ENCODE data around the gene ADI1. TPM values are rescaled to one million over a fixed set of nuclear protein-coding genes. Genes with fewer than 3 reads are reported as not detected.

The ADI1 gene
- polyA plus RNA-seq, 1 of the 3 experiments (the other 2 are of a cell fraction) = 67.2 TPM

DNA sequence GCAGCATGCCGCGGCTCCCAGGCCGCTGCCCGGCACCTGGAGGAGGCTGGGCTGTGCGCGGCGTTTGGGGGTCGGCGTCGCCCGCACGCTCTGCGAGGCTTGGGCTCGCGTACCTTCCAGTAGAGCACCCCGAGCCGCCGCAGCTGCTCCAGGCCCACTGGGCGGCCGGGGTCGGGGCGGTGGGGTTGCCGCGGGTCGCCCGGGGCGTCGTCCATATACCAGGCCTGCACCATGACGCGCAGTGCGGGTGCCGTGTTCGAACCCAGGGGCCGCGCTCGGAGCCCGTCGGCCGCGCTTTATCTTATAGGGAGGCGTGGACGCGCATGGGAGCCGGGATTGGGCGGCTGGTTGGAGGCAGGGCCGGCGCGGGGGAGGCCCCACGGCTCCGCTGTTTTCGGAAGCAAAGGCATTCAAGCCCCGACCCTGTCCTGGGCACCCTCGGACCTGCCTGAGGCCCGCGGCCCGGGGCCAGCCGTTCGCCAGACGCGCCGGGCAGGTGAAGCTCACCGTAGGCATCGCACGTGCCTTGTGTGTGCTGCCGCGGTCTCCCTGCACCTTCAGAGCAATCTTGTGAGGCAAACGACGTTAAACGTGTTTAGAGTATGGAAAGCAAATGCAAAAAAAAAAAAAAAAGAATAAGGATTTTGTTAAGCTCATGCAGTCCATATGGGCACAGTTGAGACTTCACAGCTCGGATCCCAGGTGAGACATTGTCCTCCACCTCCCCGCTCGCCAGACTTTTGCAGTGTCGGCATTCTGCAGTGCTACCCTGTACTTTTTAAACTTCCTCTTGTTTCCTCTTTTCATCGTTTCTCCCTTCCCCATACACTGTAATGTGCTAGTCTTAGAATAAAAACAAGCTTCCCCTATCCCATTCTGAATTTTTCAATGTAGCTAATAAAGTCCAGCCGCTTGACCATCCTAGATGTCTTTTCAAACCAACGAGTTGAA is at the start of gene ADI1 (continued):
- TF ChIP-seq REST (IDR thresholded peaks at IDR 0.05; ENCODE audit: low read depth, low read length) = 0 out of 2 replicates have a peak, but pooled peaks have one; percentile 52
- TF ChIP-seq TAF1 (IDR thresholded peaks at IDR 0.05; ENCODE audit: borderline replicate concordance, low read depth, low read length) = peak; percentile 73
- no peak for TF ChIP-seq EZH2phosphoT487 (IDR thresholded peaks at IDR 0.05; ENCODE audit: borderline replicate concordance, low read depth)
- no peak for TF ChIP-seq FOSL2 (IDR thresholded peaks at IDR 0.05; ENCODE audit: borderline replicate concordance, low read depth)
- no peak for TF ChIP-seq FOXJ3 (CRISPR knock-in tag; IDR thresholded peaks at IDR 0.05)
- no peak; the same call in 1 of the 2 replicates for TF ChIP-seq RFX5 (IDR thresholded peaks at IDR 0.05; ENCODE audit: low read length)
- no peak; the same call in 1 of the 2 replicates for TF ChIP-seq RAD21 (IDR thresholded peaks at IDR 0.05; ENCODE audit: low read length)
- no peak for TF ChIP-seq SIN3A (IDR thresholded peaks at IDR 0.05; ENCODE audit: borderline replicate concordance, low read depth, low read length)
- no peak for TF ChIP-seq USF2 (IDR thresholded peaks at IDR 0.05; ENCODE audit: borderline replicate concordance, low read depth, low read length)
- TF ChIP-seq POLR2AphosphoS5 (IDR thresholded peaks at IDR 0.05; ENCODE audit: low read depth, low read length) = peak; percentile 85
- no peak; the same call in 1 of the 2 replicates for TF ChIP-seq NRF1 (IDR thresholded peaks at IDR 0.05; ENCODE audit: low read depth, low read length)
- TF ChIP-seq JUND (IDR thresholded peaks at IDR 0.05) = no peak
- no peak for TF ChIP-seq FOXM1 (IDR thresholded peaks at IDR 0.05; ENCODE audit: low read depth)

DNA sequence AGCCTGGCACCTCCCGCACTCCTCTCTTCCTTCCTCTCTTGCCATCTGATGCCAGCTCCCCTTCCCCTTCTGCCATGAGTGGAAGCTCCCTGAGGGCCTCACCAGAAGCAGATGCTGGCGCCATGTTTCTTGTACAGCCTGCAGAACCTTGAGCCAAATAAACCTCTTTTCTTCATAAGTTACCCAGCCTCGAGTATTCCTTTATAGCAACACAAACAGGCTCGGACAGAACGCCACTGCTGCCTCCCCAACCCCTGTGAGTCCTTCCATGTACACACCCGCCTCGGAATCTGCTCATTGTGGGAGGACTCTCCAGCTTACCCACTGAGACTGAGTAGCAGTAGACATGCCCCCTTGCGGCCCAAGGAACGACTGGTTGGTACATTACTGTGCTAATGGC is 47.5 kb upstream of the ADI1 start:
- H3K4me3 ChIP-seq (ENCODE audit: low read depth in 2 of 2, low read length in 1 of 2) = no peak overlapping the region
- H3K79me2 ChIP-seq (ENCODE audit: insufficient read depth) = no peaks in the 10 kb centered on the region
- no peaks in the 10 kb centered on the region for H3K27me3 ChIP-seq (ENCODE audit: insufficient read depth)
- ChIA-PET CTCF (no interaction called here), POLR2A (no interaction called here)
- H3K9me2 ChIP-seq = no peaks in the 10 kb centered on the region
- 97% methylated on average over 9 of the region's 9 CpGs for WGBS (ENCODE audit: low lambda C conversion rate)
- H3K4me2 ChIP-seq = no peak overlapping the region
- no peaks in the 10 kb centered on the region for H4K20me1 ChIP-seq (ENCODE audit: insufficient read depth)
- H3K36me3 ChIP-seq (replicated peaks in 1 of 2; ENCODE audit: control insufficient read depth in 1 of 2, insufficient read depth in 2 of 2, low read length in 1 of 2) = peaks cover 0 to under 1% of the 10 kb centered on the region in 2 experiments
- H3K9me3 ChIP-seq = no peaks in the 10 kb centered on the region
- H3K9ac ChIP-seq = no peak overlapping the region
- H3K4me1 ChIP-seq (ENCODE audit: control insufficient read depth in 1 of 2, insufficient read depth in 2 of 2, low read depth in 1 of 2, low read length in 1 of 2) = peaks cover 2 to 11% of the 10 kb centered on the region in 2 experiments; a peak in 3 of 4 replicates
- H3F3A ChIP-seq (replicated peaks; ENCODE audit: insufficient read depth) = peaks cover 17% of the 10 kb centered on the region
- TF ChIP-seq FOXJ3 (CRISPR knock-in tag; IDR thresholded peaks at IDR 0.05) = no peak
- no peak for TF ChIP-seq USF2 (IDR thresholded peaks at IDR 0.05; ENCODE audit: borderline replicate concordance, low read depth, low read length)
- no peak for TF ChIP-seq EP300 (IDR thresholded peaks at IDR 0.05; ENCODE audit: borderline replicate concordance in 1 of 2, low read depth in 1 of 2, low read length in 1 of 2)
- TF ChIP-seq, protein P1, sequence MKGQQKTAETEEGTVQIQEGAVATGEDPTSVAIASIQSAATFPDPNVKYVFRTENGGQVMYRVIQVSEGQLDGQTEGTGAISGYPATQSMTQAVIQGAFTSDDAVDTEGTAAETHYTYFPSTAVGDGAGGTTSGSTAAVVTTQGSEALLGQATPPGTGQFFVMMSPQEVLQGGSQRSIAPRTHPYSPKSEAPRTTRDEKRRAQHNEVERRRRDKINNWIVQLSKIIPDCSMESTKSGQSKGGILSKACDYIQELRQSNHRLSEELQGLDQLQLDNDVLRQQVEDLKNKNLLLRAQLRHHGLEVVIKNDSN (IDR thresholded peaks at IDR 0.05; ENCODE audit: borderline replicate concordance, low read depth) = no peak
- no peak for TF ChIP-seq RXRA (IDR thresholded peaks at IDR 0.05; ENCODE audit: borderline replicate concordance, low read depth)
- no peak for TF ChIP-seq TEAD4 (IDR thresholded peaks at IDR 0.05; ENCODE audit: borderline replicate concordance, insufficient read depth)
- TF ChIP-seq, protein P2, sequence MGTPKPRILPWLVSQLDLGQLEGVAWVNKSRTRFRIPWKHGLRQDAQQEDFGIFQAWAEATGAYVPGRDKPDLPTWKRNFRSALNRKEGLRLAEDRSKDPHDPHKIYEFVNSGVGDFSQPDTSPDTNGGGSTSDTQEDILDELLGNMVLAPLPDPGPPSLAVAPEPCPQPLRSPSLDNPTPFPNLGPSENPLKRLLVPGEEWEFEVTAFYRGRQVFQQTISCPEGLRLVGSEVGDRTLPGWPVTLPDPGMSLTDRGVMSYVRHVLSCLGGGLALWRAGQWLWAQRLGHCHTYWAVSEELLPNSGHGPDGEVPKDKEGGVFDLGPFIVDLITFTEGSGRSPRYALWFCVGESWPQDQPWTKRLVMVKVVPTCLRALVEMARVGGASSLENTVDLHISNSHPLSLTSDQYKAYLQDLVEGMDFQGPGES (IDR thresholded peaks at IDR 0.05; ENCODE audit: low read depth, low read length) = no peak
- no peak for TF ChIP-seq FOXM1 (IDR thresholded peaks at IDR 0.05; ENCODE audit: low read depth)
- no peak for TF ChIP-seq SIN3A (IDR thresholded peaks at IDR 0.05; ENCODE audit: borderline replicate concordance, low read depth, low read length)
- TF ChIP-seq CHD2 (IDR thresholded peaks at IDR 0.05; ENCODE audit: low read length, partially characterized antibody) = no peak
- H3K27ac ChIP-seq (ENCODE audit: low read depth in 2 of 2, low read length in 1 of 2) = no peak overlapping the region
- DNase-seq = no peak
- no peak overlapping the region for H2AFZ ChIP-seq (ENCODE audit: low read depth)

Data from SK-N-SH (cell line).